ENCODE results near the gene ANKRD22.

GRCh38 chr10:88895250-88895649 is 43.6 kb upstream of the ANKRD22 start:
- TF ChIP-seq CTCF (conservative IDR thresholded peaks at IDR 0.05; ENCODE audit: low read depth, low read length) (no peak), EZH2 (IDR thresholded peaks at IDR 0.05; ENCODE audit: borderline replicate concordance, low read depth, low read length, poor library complexity, severe bottlenecking) (no peak)

Measured in A673 (cell line).